ENCODE data around the gene FOXP1.

The FOXP1 gene

DNA sequence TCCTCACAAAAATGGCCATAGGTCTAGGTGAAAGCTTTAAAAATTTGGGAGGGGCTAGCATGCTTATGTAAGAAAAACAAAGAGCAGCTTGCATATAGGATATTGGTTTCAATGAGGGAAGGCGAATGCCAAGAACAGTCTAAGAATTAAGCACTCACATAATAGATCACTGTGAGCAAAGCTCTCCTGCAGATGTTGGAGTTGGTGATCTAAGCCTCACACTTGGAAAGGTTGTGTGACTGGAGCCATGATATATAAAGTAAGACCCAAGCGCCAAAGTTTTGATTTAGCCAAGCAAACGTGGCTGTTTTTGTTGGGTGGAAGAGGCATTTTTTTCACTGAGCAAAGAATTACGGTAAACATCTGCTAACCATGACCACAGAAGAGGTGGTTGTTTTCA is 237.5 kb downstream of the FOXP1 start:
- H3K27ac ChIP-seq, result no peak overlapping the region
- H3K36me3 ChIP-seq, result no peaks in the 10 kb centered on the region
- H3K4me3 ChIP-seq (ENCODE audit: low read depth, low read length), result no peak overlapping the region
- H3K9me3 ChIP-seq (ENCODE audit: severe bottlenecking), result no peaks in the 10 kb centered on the region
- no peak for TF ChIP-seq CTCF (IDR thresholded peaks at IDR 0.05; ENCODE audit: low read depth, low read length)
- H3K27me3 ChIP-seq (ENCODE audit: insufficient read depth, low read depth, severe bottlenecking), result no peaks in the 10 kb centered on the region
- no peak for DNase-seq

DNA sequence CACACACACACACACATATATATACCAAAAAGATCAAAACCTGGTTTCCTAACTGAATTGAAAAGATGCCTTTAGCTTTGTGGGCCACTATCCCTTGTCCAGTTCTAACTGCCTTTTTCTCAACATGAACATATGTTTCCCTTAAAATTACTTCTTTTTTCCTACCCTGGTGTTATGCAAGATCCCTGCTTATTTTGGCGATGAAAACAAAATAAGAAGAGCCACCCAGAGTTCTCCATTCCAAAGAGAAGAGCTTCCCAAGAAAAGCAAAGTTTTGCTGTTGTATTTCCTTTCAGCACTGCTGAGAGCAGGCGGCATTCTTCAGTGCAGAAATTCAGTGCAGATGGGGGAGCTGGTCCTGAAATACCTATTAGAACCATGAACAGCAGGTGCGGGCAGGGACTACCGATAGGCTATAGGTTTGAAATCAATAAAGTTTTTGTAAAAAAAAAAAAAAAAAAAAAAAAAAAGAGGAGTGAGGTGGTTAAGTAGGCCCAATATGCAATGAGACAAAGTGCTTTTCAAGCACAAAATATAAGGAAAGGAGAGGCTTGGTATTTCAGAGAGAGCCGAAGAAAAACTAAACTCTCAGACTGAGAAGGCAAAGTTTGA is 238.0 kb downstream of the FOXP1 start:
- Histone ChIP-seq H3K27ac (no peak overlapping the region), H3K27me3 (ENCODE audit: insufficient read depth, low read depth, severe bottlenecking) (no peaks in the 10 kb centered on the region), H3K9me3 (ENCODE audit: severe bottlenecking) (no peaks in the 10 kb centered on the region), H3K36me3 (no peaks in the 10 kb centered on the region), H3K4me3 (ENCODE audit: low read depth, low read length) (no peak overlapping the region)
- no peak for TF ChIP-seq CTCF (IDR thresholded peaks at IDR 0.05; ENCODE audit: low read depth, low read length)
- DNase-seq, result no peak

DNA sequence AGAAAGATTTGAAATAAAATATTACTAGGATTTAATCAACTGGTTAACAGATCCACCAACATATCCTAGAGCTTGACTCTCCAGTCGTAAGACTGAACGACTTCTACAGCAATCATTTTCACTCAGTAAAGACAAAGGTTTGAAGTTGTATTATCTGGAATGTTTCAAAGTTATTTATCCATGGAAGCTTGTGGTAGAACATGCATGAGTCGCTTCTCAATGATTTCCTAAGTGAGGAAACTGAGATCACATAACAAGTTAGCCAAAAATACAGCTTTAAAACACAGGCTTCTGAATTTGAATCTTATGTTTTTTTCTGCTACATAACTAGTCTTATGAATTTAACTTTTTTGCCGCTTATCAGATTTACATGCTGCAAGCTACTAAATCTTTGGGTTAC is 241.8 kb downstream of the FOXP1 start:
- H3K27ac ChIP-seq, result no peak overlapping the region
- no peak overlapping the region for H3K4me3 ChIP-seq (ENCODE audit: low read depth, low read length)
- no peak for DNase-seq
- TF ChIP-seq CTCF (IDR thresholded peaks at IDR 0.05; ENCODE audit: low read depth, low read length), result no peak
- H3K9me3 ChIP-seq (ENCODE audit: severe bottlenecking), result no peaks in the 10 kb centered on the region
- no peaks in the 10 kb centered on the region for H3K36me3 ChIP-seq
- H3K27me3 ChIP-seq (ENCODE audit: insufficient read depth, low read depth, severe bottlenecking), result no peaks in the 10 kb centered on the region

DNA sequence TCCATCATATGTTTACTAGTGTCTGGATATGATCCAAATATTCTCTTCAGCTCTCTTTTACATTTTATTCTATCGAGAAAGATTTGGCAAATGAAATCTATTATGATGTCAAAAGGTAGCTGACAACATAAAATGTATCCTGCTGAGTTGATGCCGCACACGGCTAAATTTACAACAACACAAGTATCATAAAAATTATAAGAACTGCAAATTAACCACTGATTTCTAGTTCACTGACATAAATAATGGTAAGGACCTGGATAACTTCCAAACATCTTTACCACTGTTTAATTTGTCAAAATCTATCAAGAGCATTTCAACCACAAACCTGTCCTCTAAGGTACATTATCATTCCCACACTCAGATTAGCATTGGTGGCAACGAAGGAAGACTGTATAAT is 244.5 kb downstream of the FOXP1 start:
- no peak for DNase-seq
- H3K27me3 ChIP-seq (ENCODE audit: insufficient read depth, low read depth, severe bottlenecking), result no peaks in the 10 kb centered on the region
- no peak for TF ChIP-seq CTCF (IDR thresholded peaks at IDR 0.05; ENCODE audit: low read depth, low read length)
- no peaks in the 10 kb centered on the region for H3K36me3 ChIP-seq
- H3K9me3 ChIP-seq (ENCODE audit: severe bottlenecking), result no peaks in the 10 kb centered on the region
- H3K4me3 ChIP-seq (ENCODE audit: low read depth, low read length), result no peak overlapping the region
- no peak overlapping the region for H3K27ac ChIP-seq

GRCh38 chr3:71332813-71333212 is 250.7 kb downstream of the FOXP1 start:
- H3K27me3 ChIP-seq (ENCODE audit: insufficient read depth, low read depth, severe bottlenecking), result no peaks in the 10 kb centered on the region
- no peak for DNase-seq
- H3K9me3 ChIP-seq (ENCODE audit: severe bottlenecking), result no peaks in the 10 kb centered on the region
- TF ChIP-seq CTCF (IDR thresholded peaks at IDR 0.05; ENCODE audit: low read depth, low read length), result no peak
- no peak overlapping the region for H3K27ac ChIP-seq
- no peaks in the 10 kb centered on the region for H3K36me3 ChIP-seq
- H3K4me3 ChIP-seq (ENCODE audit: low read depth, low read length), result no peak overlapping the region

DNA sequence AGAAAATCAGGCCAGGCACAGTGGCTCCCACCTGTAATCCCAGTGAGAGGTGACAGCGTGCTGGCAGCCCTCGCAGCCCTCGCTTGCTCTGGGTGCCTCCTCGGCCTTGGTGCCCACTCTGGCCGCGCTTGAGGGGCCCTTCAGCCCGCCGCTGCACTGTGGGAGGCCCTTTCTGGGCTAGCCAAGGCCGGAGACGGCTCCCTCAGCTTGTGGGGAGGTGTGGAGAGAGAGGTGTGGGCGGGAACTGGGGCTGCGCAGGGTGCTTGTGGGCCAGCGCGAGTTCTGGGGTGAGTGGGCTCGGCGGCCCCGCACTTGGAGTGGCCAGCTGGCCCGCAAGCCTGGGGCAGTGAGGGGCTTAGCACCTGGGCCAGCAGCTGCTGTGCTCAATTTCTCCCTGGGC is 252.6 kb downstream of the FOXP1 start:
- Histone ChIP-seq H3K27me3 (ENCODE audit: insufficient read depth, low read depth, severe bottlenecking) (no peaks in the 10 kb centered on the region), H3K4me3 (ENCODE audit: low read depth, low read length) (no peak overlapping the region), H3K36me3 (no peaks in the 10 kb centered on the region), H3K9me3 (ENCODE audit: severe bottlenecking) (no peaks in the 10 kb centered on the region), H3K27ac (no peak overlapping the region)
- no peak for TF ChIP-seq CTCF (IDR thresholded peaks at IDR 0.05; ENCODE audit: low read depth, low read length)
- DNase-seq, result no peak

Data from WERI-Rb-1 (cell line).